Neural cell (in vitro differentiated cells): ENCODE results near the gene ATP6V1G3. TPM values are rescaled to one million over a fixed set of nuclear protein-coding genes. Genes with fewer than 3 reads are reported as not detected.

Experiments used
- H2AFZ ChIP-seq: fragments of 200-600, 300-800 bp; sonication (generic), shearing (Covaris generic); 2 replicates; pipeline ENCODE4 v1.6.0; 2014; ENCODE audit warnings: low read depth, mild to moderate bottlenecking, antibody characterized with exemption, low read length, moderate library complexity
- H3F3A ChIP-seq: fragments of 200-600 bp; shearing (Covaris generic); 2 replicates; pipeline ENCODE4 v1.6.1; 2016; ENCODE audit warnings: mild to moderate bottlenecking, moderate library complexity, mixed read lengths, antibody characterized with exemption, low read length; ENCODE audit not compliant: insufficient read depth, poor library complexity, severe bottlenecking
- H3K27ac ChIP-seq: fragments of 200-600, 300-800 bp; sonication (generic), shearing (Covaris generic); 2 replicates; pipeline ENCODE4 v1.5.1; 2014; ENCODE audit warnings: mild to moderate bottlenecking, low read length, moderate library complexity
- H3K27me3 ChIP-seq: fragments of 300-800, 200-600 bp; sonication (generic), shearing (Covaris generic); 2 replicates; pipeline ENCODE4 v1.6.0; 2014; ENCODE audit warnings: mild to moderate bottlenecking, low read depth, low read length, moderate library complexity; ENCODE audit not compliant: insufficient read depth
- H3K36me3 ChIP-seq: fragments of 300-800, 200-600 bp; sonication (generic), shearing (Covaris generic); 2 replicates; pipeline ENCODE4 v1.5.1; 2014; ENCODE audit warnings: mild to moderate bottlenecking, antibody characterized with exemption, low read length, moderate library complexity; ENCODE audit not compliant: insufficient read depth
- H3K4me2 ChIP-seq: fragments of 300-800, 200-600 bp; sonication (generic), shearing (Covaris generic); 2 replicates; pipeline ENCODE4 v1.6.0; 2014; ENCODE audit warnings: mild to moderate bottlenecking, low read length
- H3K4me3 ChIP-seq: fragments of 300-800, 200-600 bp; sonication (generic), shearing (Covaris generic); 2 replicates; pipeline ENCODE4 v1.5.1; 2014; ENCODE audit warnings: mild to moderate bottlenecking, low read length, moderate library complexity
- H3K79me2 ChIP-seq: fragments of 200-600 bp; shearing (Covaris generic); replicated peaks from 2 replicates; pipeline ENCODE4 v1.6.0; 2014; ENCODE audit warnings: mild to moderate bottlenecking, low read length, moderate library complexity; ENCODE audit not compliant: insufficient read depth
- H3K9ac ChIP-seq: fragments of 300-800, 200-600 bp; sonication (generic), shearing (Covaris generic); 2 replicates; pipeline ENCODE4 v1.6.1; 2016; ENCODE audit warnings: mild to moderate bottlenecking, low read length, mixed read lengths
- H3K9me2 ChIP-seq: fragments of 200-600 bp; shearing (Covaris generic); 2 replicates; pipeline ENCODE4 v1.6.1; 2016; ENCODE audit warnings: mild to moderate bottlenecking, low read length, mixed read lengths; ENCODE audit not compliant: insufficient read depth
- H3K9me3 ChIP-seq: fragments of 200-600, 300-800 bp; sonication (generic), shearing (Covaris generic); 2 replicates; pipeline ENCODE4 v1.6.1; 2016; ENCODE audit warnings: mild to moderate bottlenecking, mixed run types, low read length, moderate library complexity, mixed read lengths
- H4K20me1 ChIP-seq: fragments of 200-600 bp; shearing (Covaris generic); 2 replicates; pipeline ENCODE4 v1.6.1; 2016; ENCODE audit warnings: mild to moderate bottlenecking, mixed run types; ENCODE audit not compliant: insufficient read depth
- EP300 ChIP-seq: fragments of 450-650 bp; conservative IDR thresholded peaks from 2 replicates; pipeline ENCODE4 v1.6.1; 2014; ENCODE audit warnings: antibody characterized with exemption, mild to moderate bottlenecking, moderate library complexity; ENCODE audit not compliant: poor library complexity, severe bottlenecking
- EZH2 ChIP-seq: fragments of 200-600, 300-800 bp; shearing (Covaris generic), sonication (generic); IDR thresholded peaks from 2 replicates; pipeline ENCODE4 v1.6.1; 2014; ENCODE audit warnings: antibody characterized with exemption, low read length, borderline replicate concordance, mild to moderate bottlenecking; ENCODE audit not compliant: insufficient read depth, poor library complexity, severe bottlenecking
- MXI1 ChIP-seq: fragments of 450-650 bp; conservative IDR thresholded peaks from 2 replicates; pipeline ENCODE4 v1.6.1; 2014; ENCODE audit warnings: antibody characterized with exemption, mild to moderate bottlenecking; ENCODE audit not compliant: poor library complexity, severe bottlenecking
- POLR2AphosphoS5 ChIP-seq: IDR thresholded peaks from 2 replicates; pipeline ENCODE4 v1.6.1; 2012
- RAD21 ChIP-seq: fragments of 450-650 bp; conservative IDR thresholded peaks from 2 replicates; pipeline ENCODE4 v1.6.1; 2014; ENCODE audit warnings: antibody characterized with exemption, mild to moderate bottlenecking, moderate library complexity
- SMC3 ChIP-seq: fragments of 450-650 bp; conservative IDR thresholded peaks from 2 replicates; pipeline ENCODE4 v1.6.1; 2014; ENCODE audit warnings: antibody characterized with exemption, mild to moderate bottlenecking, moderate library complexity; ENCODE audit not compliant: poor library complexity
- TAF1 ChIP-seq: IDR thresholded peaks from 2 replicates; pipeline ENCODE4 v1.6.1; 2012; ENCODE audit warnings: low read depth
- polyA plus RNA-seq: library from polyadenylated mRNA; depleted of rRNA; stranded (reverse); fragments of >200 nt; gene quantifications from 2 replicates; pipeline ENCODE4 v1.2.3, GENCODE V29; 2014
- TF ChIP-seq, protein P1 (sequence below): IDR thresholded peaks from 2 replicates; pipeline ENCODE4 v1.6.1; 2012; ENCODE audit warnings: borderline replicate concordance
- TF ChIP-seq, protein P2 (sequence below): fragments of 450-650 bp; IDR thresholded peaks from 2 replicates; pipeline ENCODE4 v1.5.1; 2014; ENCODE audit warnings: antibody characterized with exemption, mild to moderate bottlenecking, moderate library complexity; ENCODE audit not compliant: poor library complexity, severe bottlenecking

Gene ATP6V1G3
- polyA plus RNA-seq, 1 donor from 2014 or later = not detected

DNA sequence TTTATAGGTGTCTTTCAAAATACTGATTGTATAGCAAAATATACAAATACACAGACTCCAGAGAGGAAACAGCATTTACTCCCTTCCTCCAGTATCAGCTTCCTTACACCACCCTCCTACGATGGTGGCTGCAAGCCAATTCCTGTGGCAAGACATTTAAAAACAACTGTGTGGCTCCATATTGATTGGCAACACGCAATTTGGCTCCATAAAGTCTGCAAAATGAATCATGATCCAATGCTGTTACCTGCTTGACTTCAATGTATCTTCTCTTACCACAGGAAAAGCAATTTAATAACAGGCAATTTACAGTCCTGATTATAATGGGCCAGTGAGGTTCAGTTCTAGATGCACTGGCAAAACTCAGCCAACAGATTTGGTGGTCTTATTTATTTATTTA lies 19.7 kb upstream of the ATP6V1G3 start:
- H3K9me3 ChIP-seq = no peaks in the 10 kb centered on the region
- no peak overlapping the region for H3K4me2 ChIP-seq
- H3F3A ChIP-seq = no peaks in the 10 kb centered on the region
- H3K4me3 ChIP-seq = no peak overlapping the region
- H3K79me2 ChIP-seq = no peaks in the 10 kb centered on the region
- H3K36me3 ChIP-seq = no peaks in the 10 kb centered on the region
- H3K9ac ChIP-seq = no peak overlapping the region
- H4K20me1 ChIP-seq = no peaks in the 10 kb centered on the region
- H3K9me2 ChIP-seq = no peaks in the 10 kb centered on the region
- no peaks in the 10 kb centered on the region for H3K27me3 ChIP-seq
- H2AFZ ChIP-seq = no peak overlapping the region
- TF ChIP-seq TAF1 = no peak
- TF ChIP-seq POLR2AphosphoS5 = no peak
- TF ChIP-seq, protein P1, sequence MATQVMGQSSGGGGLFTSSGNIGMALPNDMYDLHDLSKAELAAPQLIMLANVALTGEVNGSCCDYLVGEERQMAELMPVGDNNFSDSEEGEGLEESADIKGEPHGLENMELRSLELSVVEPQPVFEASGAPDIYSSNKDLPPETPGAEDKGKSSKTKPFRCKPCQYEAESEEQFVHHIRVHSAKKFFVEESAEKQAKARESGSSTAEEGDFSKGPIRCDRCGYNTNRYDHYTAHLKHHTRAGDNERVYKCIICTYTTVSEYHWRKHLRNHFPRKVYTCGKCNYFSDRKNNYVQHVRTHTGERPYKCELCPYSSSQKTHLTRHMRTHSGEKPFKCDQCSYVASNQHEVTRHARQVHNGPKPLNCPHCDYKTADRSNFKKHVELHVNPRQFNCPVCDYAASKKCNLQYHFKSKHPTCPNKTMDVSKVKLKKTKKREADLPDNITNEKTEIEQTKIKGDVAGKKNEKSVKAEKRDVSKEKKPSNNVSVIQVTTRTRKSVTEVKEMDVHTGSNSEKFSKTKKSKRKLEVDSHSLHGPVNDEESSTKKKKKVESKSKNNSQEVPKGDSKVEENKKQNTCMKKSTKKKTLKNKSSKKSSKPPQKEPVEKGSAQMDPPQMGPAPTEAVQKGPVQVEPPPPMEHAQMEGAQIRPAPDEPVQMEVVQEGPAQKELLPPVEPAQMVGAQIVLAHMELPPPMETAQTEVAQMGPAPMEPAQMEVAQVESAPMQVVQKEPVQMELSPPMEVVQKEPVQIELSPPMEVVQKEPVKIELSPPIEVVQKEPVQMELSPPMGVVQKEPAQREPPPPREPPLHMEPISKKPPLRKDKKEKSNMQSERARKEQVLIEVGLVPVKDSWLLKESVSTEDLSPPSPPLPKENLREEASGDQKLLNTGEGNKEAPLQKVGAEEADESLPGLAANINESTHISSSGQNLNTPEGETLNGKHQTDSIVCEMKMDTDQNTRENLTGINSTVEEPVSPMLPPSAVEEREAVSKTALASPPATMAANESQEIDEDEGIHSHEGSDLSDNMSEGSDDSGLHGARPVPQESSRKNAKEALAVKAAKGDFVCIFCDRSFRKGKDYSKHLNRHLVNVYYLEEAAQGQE = no peak
- H3K27ac ChIP-seq = no peak overlapping the region

DNA sequence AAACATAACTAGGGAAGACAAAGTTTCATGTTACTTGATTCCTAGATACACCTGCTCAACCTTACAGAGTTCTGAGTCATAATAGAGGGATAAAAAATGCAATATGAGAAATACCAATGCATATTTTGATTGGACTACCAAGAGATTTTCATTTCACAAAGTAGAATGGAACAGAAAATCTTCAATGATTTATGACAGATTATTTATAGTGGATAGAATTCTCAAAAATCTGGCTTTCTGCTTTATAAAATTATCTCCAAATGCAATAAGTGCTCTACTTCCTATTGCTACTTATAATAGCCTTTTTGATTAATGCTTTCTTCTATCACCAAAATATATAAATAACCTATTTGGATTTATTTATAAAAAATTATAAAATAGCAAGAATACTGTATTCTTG lies 18.9 kb upstream of the ATP6V1G3 start:
- no peak overlapping the region for H2AFZ ChIP-seq
- H3K9ac ChIP-seq = no peak overlapping the region
- H3K27me3 ChIP-seq = no peaks in the 10 kb centered on the region
- no peaks in the 10 kb centered on the region for H3K36me3 ChIP-seq
- no peaks in the 10 kb centered on the region for H4K20me1 ChIP-seq
- H3K9me3 ChIP-seq = no peaks in the 10 kb centered on the region
- TF ChIP-seq RAD21 (no peak), EZH2 (no peak)
- TF ChIP-seq, protein P1 = no peak
- no peaks in the 10 kb centered on the region for H3K79me2 ChIP-seq
- no peak overlapping the region for H3K4me3 ChIP-seq
- no peak overlapping the region for H3K4me2 ChIP-seq
- no peaks in the 10 kb centered on the region for H3F3A ChIP-seq
- H3K27ac ChIP-seq = no peak overlapping the region
- no peaks in the 10 kb centered on the region for H3K9me2 ChIP-seq

DNA sequence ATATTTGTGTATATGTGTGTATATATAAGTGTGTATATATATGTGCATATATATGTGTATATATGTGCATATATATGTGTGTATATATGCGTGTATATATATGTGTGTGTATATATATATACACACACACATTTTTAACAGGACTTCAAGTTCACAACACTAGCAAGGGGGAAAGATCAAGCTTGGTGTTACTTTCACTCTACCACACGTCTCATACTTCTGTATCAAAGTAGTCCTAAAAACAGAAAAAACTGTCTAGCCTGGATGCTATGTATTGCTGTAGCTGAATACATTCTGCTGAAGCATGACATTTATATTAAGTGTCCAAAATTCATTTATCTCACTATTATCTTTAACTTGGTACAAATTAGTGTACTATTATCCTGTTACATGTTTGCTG lies 17.9 kb upstream of the ATP6V1G3 start:
- H2AFZ ChIP-seq = no peak overlapping the region
- no peaks in the 10 kb centered on the region for H3K27me3 ChIP-seq
- no peaks in the 10 kb centered on the region for H3K79me2 ChIP-seq
- H3K4me3 ChIP-seq = no peak overlapping the region
- H3K36me3 ChIP-seq = no peaks in the 10 kb centered on the region
- no peak overlapping the region for H3K9ac ChIP-seq
- no peaks in the 10 kb centered on the region for H3K9me3 ChIP-seq
- no peak overlapping the region for H3K4me2 ChIP-seq
- TF ChIP-seq RAD21 (no peak), EZH2 (no peak), MXI1 (no peak), EP300 (no peak), TAF1 (no peak), POLR2AphosphoS5 (no peak), SMC3 (no peak)
- TF ChIP-seq, protein P1 = no peak
- TF ChIP-seq, protein P2, sequence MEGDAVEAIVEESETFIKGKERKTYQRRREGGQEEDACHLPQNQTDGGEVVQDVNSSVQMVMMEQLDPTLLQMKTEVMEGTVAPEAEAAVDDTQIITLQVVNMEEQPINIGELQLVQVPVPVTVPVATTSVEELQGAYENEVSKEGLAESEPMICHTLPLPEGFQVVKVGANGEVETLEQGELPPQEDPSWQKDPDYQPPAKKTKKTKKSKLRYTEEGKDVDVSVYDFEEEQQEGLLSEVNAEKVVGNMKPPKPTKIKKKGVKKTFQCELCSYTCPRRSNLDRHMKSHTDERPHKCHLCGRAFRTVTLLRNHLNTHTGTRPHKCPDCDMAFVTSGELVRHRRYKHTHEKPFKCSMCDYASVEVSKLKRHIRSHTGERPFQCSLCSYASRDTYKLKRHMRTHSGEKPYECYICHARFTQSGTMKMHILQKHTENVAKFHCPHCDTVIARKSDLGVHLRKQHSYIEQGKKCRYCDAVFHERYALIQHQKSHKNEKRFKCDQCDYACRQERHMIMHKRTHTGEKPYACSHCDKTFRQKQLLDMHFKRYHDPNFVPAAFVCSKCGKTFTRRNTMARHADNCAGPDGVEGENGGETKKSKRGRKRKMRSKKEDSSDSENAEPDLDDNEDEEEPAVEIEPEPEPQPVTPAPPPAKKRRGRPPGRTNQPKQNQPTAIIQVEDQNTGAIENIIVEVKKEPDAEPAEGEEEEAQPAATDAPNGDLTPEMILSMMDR = no peak
- H3K9me2 ChIP-seq = no peaks in the 10 kb centered on the region
- no peak overlapping the region for H3K27ac ChIP-seq
- H3F3A ChIP-seq = no peaks in the 10 kb centered on the region
- H4K20me1 ChIP-seq = no peaks in the 10 kb centered on the region
